SK-N-DZ (cell line): ENCODE results near the gene EIF2S3. TPM values are rescaled to one million over a fixed set of nuclear protein-coding genes. Genes with fewer than 3 reads are reported as not detected.
"Not testable (repeated sequence)": the region's sequence is repeated elsewhere in the genome, so short reads cannot be mapped to it uniquely, and the experiment has no call there.

Source experiments
- DNase-seq: peaks from one replicate; pipeline ENCODE4 v3.0.0-alpha.2; 2015; ENCODE audit warnings: low spot score
- polyA plus RNA-seq, 2 experiments: library from polyadenylated mRNA; depleted of rRNA; stranded (reverse); fragments of >200 nt; gene quantifications; 2 replicates each; pipeline ENCODE4 v1.2.3, GENCODE V29; 2014

Gene EIF2S3
- 175 and 208 TPM in 2 replicates for polyA plus RNA-seq (2014; cell fraction: cytosol; rRNA removed)
- 176 and 247 TPM in 2 replicates for polyA plus RNA-seq (2014; cell fraction: nucleus; rRNA removed)

DNA sequence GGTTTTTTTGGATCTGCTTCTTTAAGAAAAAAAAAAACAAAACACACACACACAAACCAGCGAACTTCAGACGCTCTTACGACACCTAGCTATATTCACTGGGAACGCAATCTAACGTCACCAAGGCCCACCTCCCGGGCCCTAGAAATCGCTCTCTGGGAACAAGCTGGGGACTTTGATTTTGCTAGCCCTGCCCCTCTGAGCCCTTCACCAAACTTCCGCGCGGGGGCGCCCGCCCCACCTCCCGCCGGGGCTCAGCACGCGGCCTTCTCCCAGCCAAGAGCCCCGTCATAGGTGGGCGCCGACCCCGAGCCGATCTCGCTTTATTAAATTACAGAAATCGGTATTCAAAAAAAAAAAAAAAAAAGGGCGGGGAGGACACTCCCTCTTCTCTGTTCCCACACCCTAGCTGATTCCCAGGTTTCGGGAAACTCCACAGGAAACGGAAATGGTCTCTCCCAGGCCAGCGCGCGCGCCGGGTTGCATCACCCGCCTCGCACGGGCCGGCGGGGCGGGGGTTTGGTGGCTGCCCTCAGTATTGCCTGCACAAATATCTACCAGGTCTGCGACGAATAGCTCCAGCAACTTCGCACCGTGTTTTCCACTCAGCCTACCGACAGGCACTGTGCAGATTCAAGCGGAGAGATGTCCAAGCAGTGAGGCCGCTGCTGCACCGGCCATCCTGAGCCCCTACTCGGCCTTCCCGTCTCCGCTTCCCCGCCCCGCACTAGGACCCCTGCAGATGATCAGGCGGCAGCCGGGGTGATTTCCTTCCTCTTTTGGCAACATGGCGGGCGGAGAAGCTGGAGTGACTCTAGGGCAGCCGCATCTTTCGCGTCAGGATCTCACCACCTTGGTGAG is at the start of gene EIF2S3:
Gene EIF2S3, plus strand, starts transcription at position 775 of the 861 bp plus-strand sequence. Its CDS starts 13 bp downstream, at position 788.
- peak; percentile 96 for DNase-seq

DNA sequence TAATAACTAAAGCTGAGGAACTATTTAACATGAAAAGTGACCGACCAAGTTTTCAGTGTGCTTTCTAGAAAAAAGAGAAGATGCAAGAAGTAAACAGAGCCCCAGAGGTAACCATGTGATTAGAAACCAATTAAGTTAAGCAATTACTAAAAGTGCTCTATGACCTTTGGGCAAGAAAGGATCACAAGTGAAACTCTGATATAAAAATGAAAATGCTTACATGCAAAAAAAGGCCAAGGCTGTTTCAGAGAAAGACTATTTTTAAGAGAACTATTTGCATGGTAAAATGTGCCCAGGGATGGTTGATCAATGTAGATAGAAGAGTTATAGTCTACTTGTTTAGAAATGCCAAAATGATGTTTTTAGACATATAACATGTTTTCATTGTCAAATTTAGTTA is 49.7 kb upstream of the EIF2S3 start:
- no peak for DNase-seq

DNA sequence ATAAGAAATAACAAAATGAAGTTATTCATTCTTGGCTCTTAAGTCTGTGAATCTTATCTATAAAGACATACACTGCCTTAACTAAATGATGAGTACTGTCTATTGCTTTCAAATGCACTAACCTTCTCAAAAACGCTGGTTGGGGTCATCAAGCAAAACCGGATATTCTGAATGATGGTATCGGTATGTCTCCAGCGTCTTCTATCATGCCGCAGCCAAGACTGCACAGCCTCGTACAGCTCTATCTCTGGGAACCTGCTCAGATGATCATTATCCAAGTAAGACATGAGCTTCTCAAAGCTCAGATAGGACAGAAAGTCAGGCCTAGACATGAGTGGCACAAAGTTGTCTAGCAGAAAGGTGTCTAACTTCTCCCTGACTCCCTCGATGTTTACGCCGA is 48.9 kb upstream of the EIF2S3 start:
- no peak for DNase-seq

DNA sequence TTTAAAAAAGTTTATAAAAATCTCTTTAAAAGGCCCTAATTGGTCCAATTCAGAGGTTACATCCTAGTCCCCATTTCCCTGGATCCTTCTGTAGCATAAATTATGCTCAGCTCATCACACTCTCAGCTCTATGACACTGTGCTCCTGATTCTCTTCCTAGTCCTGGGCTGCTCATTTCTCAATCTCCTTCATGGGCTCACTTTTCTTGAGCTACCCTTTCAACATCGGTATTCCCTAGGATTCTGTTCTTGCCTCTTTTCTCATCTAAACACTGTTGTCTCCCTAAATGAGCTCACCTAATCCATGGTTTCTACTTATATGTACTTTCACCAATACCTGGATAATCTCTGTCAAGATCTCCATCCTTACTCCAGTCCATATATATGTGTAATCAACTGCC is 42.5 kb upstream of the EIF2S3 start:
- DNase-seq = no peak

DNA sequence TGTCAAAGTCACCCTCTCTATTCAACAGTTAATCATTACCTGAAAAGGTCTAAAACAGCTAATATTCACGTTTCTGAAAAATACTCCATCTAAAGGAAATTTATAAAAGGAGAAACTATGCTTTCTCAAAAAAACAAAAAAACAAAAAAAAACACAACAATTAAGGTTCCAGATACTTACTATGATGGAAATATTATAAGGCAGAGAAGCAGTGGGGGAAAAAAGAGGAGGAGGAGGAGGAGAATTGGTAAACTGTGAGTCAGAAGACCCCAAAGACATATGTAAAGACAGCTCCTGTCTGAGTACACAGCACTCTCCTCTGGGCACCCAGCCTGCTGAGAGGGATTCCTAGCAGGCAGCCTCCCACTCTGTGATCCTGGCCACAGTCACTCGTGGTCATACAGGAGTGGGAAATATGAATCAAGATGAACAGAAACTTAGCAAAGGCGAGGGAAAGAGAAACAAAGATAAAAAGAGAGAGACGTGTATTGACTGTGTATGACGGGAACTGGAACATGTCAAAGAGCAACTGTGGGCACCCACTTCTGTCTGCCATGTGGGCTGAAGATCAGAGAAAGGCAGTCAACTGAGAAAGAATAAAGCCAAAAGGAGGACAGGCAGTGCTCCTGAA is 40.3 kb upstream of the EIF2S3 start:
- DNase-seq = no peak

DNA sequence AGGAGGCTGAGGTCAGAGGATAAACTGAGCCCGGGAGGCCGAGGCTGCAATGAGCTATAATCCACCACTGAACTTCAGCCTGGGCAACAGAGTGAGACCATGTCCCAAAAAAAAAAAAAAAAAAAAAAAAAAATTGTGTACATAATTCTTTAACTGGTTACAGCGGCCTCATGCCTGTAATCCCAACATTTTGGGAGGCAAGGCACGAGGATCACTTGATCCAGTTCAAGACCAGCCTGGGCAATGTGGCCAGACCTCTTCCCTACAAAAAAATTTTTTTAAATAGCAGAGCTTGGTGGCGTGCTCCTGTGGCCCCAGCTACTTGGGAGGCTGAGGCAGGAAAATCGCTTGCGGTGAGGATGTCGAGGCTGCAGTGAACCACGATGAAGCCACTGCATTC is 37.1 kb upstream of the EIF2S3 start:
- no peak for DNase-seq

DNA sequence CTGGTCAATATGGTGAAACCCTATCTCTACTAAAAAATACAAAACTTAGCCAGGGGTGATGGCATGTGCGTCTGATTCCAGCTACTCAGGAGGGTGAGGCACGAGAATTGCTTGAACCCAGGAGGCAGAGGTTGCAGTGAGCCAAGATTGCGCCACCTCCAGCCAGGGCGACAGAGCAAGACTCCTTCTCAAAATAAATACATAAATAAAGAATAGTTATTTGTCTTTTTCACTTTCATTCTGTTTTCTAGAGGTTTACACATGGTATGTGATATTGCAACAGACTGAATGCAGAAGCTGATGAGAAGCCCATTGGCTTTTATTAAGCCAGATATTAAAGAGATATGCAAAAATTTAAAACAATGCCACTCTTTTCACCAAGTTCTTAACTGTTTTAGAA is 35.9 kb upstream of the EIF2S3 start:
- no peak for DNase-seq

DNA sequence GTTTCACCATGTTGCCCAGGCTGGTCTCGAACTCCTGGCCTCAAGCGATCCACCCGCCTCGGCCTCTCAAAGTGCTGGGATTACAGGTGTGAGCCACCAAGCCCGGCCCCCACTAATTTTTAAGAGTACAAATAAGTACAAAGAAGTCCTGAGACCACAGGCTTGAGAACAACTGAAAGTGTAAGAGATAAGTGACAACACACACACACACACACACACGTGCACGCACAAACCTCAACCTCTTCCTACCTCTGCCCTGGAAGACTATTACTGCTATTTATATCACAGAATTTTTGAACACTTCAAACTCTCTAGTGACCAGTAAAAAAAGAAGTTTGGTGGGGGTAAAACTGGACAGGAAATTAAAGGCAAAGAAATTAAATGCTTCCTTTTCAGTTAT is 35.3 kb upstream of the EIF2S3 start:
- no peak for DNase-seq

DNA sequence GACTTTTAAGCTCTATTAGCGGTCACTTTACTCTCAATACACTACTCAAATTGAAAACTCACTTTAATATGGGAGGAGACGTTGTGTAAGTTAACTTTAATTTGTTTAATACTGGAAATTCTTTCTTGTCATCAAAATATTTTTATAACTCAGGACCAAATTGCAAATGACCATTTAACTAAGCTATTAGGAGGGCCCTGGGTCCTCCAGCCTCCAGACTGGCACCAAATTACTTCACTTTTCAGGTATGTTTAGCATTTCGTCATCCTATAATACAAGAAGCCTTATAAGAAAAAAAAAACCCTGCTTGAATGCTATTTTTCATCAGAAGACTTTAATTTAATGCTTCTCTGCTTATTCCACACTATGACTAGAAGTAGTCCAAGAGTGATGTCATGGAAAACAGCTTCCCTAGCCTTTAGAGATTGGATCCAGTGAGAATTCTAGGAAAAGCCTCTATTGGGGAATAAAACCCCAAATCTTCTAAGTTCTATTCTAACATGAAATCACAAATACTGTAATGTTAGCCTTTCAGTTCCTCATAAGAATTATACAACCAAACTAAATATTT is 34.4 kb upstream of the EIF2S3 start:
- DNase-seq = no peak

DNA sequence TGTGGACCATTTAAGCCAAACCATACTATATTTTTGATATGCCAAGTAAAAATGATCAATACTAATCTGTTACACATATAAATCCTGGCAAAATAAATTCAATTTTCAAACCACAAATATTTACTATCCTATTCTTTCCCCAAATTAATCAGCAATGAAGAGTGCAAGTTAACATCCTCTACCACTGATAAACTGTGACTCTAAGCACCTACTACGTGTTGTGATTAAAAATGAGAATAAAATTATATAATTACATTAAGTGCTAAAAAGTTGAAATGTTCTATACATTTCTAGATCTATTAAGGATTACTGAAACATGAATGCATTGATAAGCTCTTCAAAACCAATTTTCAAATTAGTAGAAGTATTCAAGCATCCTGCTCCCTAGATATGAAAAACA is 31.2 kb upstream of the EIF2S3 start:
- DNase-seq = no peak

DNA sequence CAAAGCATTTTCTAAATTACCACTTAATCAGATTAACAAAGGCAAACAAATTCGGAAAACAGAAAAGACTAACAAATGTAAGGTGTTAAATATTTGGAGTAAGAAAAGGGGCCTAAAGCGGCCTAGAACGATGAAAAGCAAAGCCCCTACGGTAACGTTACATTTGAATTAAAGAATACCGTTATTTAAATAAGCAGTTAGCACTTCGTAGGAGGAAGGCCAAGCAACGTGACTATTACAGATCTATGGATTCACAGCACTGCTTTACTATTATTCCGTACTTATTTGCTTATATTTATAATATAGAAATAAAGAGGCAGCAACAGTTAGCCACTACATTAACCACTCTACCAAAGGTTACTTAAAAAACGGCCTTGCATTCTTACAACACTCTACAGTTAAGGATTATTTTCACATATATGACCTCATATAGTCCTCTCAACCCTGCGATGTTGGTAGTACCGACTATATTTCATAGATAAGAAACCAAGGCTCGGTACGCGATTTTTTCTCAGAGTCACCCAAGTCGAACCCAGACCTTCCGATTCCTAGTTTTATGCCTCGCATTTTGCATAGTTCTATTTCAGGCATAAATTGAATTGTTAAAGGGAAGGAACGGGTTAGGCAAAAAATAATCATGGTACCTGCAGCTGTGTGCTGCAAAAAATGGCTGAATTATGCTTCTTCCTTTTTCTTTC is 30.6 kb upstream of the EIF2S3 start:
- no peak for DNase-seq

DNA sequence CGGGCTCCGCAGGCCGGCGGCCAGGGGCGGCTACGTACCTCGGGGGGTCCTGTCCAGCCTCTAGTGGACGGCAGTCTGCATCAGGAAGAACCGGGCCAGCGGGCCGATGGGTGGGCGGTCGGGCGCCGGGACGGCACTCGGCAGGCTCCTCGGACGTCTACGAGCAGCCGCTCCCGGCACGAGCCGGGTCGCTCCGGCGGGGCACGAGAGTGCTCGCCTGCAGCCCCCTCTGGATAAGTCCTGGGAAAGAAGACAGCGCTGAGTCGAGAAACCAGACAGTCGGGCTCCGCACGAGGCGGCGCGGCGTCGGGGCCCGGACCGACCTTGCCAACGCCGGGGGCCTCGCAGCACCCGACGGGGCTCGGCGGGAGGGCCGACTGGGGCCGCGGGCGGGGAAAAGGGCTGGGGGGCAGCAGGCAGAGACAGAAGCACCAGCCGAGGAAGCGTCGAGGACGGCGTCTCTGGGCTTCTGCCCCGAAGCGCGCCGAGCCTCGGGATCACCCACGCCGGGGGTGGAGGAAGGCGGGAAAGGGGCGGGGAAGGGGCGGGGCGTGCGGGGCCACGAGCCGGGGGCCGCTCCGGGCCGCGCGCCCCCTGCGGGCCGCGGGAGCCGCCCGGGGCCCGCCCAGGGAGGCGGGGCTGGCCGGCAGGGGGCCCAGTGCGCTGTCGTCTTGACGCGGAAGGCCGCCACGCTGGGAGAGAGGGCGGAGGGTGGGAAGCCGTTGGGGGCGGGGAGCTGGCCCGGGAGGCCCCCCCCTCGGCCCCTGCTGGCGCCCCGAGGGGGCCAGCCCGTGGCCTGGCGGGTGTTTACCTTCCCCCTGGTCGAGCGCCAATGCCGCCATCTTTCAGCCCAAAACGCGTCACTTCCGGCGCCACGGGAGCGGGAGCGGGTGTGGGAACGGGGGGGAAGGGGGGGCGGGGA is 29.7 kb upstream of the EIF2S3 start:
- peak; percentile 90 for DNase-seq

DNA sequence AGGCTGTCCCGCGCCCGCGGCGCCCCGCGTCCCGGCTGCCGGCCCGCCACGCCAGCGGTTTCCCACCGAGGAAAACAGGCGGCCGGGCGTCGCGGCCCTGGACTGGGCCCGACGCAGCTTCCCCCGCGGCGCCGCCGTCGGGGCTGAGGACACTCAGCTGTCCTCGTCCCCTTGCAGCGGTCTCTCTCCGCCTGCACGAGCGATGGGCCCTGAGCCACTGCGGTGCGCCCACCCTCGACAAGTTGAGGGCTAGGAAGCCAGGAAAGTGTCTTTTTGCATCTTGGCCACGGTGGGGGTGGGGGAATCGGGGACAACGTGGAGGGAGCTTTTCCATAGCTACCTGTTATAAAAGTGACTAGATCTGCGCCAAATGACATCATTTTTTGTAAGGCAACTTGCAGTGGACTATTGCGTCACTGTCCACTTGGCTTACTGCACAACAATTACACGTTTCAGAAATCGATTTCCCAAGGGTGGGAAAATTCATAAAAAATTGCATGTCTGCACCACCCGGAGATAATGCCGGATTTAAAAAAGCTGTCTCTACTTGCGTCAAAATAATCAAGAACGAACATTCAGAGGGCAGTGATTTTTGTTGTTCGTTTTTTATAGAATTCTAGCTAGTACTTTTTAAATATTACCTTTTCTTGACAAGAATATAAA is 28.9 kb upstream of the EIF2S3 start:
- no peak for DNase-seq

DNA sequence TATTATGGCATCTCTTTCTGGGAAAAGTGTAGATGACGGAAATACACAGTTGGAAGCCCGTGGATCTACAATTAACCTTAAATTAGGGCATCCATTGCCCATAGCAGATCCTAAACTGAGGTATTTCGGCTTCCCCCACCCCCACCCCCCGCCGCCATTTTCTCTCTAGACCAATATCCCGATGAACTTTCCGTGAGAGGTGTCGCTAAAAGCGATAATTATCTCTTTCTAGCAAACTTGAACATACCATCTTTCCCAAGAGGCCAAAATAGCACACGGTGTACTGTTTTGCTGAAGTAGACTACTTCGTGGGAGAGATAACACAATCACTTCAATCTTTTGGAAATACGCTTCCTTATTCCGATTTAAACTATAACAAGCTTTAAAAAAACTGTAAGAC is 28.3 kb upstream of the EIF2S3 start:
- peak; percentile 6 for DNase-seq

DNA sequence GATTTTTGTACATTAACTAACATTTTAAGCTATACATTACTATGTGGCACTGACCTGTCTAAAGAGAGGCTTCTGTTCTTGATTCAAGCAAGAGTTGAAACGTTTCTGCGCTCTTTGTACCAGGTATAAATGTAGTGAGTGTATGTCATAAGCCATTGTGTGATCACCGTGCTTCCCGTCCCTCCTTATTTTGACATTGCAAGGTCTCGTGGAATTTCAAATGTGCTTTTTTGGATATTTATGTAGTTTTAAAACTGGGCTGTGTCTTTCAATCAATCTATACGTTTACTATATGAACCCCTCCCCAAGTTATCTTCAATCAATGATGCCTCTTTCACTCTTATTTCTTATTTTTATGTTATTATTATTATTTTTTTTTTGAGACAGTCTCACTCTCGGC is 27.7 kb upstream of the EIF2S3 start, which contains the start of gene KLHL15:
Gene KLHL15, minus strand, starts transcription at position 101 of the 400 bp plus-strand sequence. CDS start 20,493 bp downstream, outside the sequence.
- DNase-seq = no peak

DNA sequence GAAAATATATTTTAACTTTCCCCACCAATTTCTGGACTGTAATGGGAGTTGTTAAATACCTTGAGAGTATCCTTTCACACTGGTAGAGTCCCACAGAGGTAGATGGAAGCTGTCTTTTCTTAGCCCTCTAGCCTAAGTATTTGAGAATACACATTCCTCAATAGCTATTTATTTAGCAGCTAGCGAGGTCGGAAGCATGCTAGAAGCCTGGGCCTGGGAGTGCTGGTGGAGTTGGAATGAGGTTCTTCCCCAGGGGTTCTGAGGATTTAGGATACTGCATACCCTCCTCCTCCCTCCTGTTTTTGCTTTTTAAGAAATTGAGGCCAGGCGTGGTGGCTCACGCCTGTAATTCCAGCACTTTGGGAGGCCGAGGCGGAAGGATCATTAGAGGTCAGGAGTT is 26.8 kb upstream of the EIF2S3 start:
- DNase-seq = no peak

DNA sequence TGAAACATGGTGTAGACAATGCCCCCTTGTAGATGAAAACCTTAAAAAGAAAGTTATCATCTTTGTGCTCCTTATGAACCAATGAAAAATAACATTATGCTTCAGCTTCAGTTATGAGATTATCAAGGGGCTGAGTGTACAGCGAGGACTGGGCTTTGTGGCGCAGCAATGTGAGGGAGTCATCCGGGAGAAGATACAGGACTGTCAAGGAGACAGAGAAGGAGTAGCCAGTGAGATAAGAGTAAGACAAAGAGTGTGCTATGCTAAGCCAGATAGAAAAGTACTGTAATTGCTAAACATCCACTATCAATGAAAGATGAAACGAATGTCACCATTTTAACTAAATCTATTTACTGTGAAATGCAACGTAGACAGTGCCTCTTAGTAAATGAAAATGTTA is 24.2 kb upstream of the EIF2S3 start:
- DNase-seq = no peak

DNA sequence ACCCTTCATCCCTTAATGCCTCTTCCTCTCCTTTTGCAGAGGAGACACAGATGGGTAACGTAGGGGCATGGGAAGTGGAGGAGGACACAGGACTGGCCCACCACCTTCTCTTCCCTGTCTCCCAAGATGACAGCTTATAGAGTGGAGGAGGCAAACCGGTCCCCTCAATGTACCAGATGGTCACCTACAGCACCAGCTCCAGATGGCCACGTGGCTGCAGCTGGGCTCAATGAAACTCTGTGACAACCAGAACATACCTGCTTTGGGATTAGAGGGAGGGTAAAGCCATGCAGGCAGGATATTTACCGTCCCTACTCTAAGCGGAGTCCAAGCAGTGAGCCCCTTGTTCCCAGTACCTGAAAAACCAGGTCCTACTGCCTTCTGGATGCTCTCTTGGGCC is 20.3 kb upstream of the EIF2S3 start:
- DNase-seq = peak; percentile 20

DNA sequence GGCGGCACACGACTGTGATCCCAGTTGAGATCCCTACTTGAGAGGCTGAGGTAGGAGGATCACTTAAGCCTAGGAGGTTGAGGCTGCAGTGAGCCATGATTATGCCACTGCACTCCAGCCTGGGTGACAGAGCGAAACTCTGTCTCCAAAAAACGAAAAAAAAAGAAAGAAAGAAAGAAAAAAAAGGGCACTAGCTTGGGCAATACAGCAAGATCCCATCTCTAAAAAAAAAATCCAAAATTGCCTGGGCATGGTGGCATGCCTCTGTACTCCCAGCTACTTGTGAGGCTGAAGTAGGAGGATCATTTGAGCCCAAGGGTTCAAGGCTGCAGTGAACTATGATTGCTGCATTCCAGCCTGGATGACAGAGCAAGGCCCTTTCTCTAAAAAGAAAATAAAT is 17.0 kb upstream of the EIF2S3 start:
- DNase-seq = no peak

DNA sequence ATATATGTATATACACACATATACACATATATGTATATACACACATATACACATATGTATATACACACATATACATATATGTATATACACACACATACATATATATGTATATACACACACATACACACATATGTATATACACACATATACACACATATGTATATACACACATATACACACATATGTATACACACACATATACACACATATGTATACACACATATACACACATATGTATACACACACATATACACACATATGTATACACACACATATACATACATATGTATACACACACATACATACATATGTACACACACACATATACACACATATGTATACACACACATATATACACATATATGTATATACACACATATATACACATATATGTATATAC is 8.7 kb upstream of the EIF2S3 start:
- not testable (repeated sequence) for DNase-seq
